SW480 (cell line): ENCODE results near the gene INO80E.

ENCODE experiments used
- DNase-seq: peaks from one replicate; pipeline ENCODE4 v3.0.0-alpha.2; 2016; ENCODE audit warnings: low spot score

The INO80E gene

DNA sequence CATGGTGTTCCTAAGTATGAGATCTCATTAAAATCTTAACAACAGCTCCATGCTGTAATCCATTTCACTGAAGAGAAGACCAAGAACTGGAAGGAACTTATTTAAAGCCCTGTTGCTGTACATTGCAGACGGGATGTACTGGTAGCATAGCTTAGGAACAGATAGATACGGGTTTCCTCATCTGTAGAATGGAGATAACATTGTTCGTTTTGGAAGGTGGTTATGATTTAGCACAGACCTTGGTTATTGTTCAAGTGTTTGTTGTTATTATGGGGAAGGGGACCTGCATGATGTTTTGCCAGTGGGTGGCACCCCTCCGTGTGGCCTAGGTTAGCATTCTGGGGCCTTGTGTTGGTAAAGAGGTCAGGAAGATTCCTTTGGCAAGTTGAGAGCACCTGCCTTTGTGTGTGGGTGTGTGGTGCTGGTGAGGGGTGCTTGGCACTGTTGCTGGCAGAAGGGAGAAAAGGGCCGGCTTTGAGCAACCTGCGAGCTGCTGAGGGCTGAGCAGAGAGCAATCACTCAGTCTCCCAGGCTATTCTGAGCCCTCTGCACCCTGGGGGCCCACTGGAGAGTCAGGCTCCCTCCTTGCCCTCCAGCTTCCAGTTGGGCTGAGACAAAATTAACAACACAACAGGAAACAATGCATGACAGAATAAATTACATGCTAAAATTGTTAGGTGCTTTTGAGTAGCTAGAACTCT lies 20.1 kb upstream of the INO80E start:
- no peak for DNase-seq

DNA sequence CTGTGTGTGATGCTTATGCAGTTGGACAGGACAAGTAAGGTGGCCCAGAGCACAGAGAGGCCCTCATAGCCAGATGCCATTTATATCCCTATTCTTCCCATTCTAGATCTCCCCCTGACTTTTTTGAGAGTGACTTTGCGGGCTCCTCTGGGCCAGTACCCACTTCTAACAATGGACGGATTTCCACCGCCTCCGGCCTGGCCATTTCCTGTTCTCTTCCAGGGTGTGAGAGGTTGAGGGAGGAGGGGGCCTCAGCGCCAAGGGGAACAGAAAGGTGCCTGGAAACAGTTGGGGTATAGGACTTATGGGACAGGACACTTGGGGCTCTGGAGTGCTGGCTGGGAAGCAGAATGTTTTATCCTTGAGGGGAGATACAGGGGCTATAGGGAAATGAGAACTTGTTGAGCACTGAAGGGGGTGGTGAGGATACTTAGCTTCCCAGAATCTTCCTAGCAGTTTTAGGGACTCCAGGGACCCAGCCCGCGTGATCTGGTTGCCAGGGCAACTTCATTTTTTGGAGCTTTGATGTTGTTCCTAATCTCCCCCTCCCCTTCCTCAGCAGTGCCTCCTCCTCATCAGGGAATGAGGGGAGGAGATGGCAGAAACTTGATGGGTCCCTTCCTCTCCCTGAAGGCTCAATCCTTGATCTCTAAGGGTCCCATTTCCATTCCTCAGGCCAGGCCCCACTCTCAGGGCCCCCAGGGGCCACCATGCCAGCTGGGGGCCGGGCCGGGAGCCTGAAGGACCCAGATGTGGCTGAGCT lies 18.8 kb upstream of the INO80E start:
- DNase-seq: no peak

DNA sequence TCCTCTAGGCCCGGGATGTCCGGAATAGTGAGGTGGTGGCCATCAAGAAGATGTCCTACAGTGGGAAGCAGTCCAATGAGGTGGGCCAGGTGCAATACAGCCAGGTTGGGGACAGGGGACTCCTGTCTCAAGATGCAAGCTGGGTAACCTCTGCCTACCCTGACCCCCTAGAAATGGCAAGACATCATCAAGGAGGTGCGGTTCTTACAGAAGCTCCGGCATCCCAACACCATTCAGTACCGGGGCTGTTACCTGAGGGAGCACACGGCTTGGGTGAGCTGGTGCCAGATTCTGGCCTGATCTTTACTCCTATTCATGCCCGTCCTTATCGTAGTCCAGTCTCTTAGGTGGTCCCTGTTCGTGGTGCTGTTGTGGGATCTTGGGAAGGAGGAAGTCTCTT lies 18.0 kb upstream of the INO80E start:
- DNase-seq: no peak

DNA sequence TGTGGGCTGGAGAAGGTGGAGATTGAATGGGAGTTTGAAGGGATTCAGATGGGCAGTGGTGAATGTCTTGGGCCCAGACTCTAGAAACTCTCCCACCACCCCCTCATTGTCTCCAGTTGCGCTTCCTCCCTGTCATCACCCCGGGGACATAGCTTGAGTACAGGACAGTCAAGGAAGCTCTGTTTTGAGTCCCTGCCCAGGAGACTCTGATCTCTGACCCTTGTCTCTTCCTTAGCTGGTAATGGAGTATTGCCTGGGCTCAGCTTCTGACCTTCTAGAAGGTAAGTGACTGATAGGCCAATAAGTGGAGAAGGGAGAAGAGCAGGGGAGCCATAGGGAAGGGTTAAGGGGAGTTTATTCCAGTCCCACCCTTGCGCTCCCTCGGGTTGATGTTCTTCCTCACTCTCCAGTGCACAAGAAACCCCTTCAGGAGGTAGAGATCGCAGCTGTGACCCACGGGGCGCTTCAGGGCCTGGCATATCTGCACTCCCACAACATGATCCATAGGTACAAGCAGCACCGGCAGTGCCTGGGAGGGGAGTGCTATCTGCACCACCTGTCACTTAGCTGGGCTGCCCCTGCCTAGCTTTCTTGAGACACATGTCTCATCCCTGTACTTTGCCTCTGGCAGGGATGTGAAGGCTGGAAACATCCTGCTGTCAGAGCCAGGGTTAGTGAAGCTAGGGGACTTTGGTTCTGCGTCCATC lies 17.3 kb upstream of the INO80E start:
- DNase-seq: no peak

DNA sequence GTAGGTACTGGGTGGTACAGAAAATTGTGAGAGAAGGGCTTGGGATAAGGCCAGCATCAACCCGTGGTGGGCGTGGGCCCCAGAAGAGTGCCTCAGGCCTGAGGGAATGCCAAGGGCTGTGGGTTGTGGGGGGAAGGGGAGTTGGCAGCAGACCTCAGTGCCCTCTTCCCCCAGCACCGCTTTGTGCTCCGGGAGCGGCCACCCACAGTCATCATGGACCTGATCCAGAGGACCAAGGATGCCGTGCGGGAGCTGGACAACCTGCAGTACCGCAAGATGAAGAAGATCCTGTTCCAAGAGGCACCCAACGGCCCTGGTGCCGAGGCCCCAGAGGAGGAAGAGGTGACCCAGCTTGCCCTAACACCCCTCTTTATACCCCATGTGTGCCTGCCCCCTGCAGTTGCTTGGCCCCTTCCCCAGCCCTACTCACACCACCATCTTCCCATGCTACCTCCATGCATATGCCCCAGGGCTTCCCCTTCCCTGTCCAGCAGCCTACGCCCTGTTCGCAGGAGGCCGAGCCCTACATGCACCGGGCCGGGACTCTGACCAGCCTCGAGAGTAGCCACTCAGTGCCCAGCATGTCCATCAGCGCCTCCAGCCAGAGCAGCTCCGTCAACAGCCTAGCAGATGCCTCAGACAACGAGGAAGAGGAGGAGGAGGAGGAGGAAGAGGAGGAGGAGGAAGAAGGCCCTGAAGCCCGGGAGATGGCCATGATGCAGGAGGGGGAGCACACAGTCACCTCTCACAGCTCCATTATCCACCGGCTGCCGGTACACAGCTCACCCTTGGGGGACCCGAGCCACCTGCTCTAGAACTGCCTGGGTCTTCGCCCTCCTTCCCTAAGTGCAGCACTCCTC lies 13.3 kb upstream of the INO80E start:
- DNase-seq: no peak

DNA sequence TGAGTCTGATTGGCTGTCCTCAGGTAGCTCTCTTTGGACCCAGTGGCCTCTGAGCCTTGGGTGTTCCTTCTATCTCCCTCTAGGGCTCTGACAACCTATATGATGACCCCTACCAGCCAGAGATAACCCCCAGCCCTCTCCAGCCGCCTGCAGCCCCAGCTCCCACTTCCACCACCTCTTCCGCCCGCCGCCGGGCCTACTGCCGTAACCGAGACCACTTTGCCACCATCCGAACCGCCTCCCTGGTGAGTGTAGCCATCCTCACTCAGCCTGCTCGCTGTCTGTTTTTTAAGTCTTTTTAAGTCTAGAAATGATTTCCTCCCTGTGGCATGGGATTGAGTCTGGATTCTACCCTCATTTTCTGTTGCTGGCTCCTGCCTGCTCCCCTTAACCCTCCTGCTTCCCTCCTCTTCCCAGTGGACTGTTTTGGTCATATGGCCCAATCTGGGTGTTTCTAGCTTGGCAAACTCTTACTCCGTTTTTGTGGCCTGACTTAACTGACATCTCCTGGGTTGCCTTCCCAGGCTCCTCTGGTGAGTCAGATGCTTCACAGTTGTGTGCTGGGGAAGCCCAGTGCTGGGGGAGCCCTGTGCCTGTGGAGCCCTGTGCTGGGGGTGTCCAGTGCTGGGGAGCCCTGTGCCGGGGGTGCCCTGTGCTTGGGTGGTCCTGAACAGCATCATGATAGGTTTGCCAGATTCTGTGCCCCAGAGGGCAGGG lies 12.5 kb upstream of the INO80E start:
- DNase-seq: no peak

DNA sequence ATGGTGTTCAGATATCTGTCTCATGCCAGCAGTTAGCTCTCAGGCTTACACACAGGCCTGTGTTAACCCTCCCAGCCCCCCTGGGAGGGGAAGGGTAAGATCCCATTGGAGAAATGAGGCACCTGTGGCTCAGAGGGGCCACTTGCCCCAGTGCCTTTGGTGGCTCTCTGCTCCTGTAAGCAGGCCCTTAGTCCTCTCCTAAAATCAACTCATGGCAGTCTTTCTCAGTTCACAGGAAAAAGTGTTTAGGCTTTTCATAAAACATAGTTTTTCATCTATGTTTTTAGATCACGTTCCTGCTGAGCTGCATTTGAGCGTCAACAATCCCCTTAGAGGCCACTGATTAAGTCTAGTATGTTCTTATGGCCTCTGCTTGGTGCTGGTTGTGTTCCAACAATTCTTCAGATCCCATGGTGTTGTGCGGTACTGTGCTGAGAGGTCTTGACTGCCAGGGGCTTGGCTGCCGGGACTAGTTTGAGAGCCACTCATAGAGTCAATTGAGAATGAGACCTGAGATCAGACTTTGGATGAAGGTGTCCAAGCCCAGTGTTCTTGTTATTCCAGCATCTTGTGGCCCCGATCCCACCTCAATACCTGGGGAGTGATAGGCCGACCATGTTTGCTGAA lies 11.8 kb upstream of the INO80E start:
- DNase-seq: no peak

DNA sequence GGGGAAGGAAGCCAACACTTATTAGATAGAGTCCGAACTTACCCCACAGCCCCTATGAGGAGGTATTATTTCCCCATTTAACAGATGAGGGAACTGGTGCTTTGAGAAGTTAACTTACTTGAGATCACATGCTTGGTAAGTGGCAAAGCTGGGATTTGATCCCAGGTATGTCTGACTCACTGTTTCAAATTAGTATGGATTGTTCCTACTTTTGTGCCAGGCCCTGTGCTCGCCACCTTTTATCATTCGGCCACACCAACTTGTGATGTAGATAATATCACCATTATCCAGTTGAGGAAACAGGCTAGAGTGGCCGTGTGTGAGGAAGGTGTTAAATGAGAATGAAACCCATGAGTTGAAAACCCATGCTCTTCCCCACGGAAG lies 11.3 kb upstream of the INO80E start:
- no peak for DNase-seq

DNA sequence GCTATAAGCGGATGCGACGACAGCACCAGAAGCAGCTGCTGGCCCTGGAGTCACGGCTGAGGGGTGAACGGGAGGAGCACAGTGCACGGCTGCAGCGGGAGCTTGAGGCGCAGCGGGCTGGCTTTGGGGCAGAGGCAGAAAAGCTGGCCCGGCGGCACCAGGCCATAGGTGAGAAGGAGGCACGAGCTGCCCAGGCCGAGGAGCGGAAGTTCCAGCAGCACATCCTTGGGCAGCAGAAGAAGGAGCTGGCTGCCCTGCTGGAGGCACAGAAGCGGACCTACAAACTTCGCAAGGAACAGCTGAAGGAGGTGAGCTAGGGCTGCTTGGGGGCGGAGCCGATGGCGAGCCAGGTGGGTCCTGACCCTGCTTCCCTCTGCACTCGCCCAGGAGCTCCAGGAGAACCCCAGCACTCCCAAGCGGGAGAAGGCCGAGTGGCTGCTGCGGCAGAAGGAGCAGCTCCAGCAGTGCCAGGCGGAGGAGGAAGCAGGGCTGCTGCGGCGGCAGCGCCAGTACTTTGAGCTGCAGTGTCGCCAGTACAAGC lies 10.7 kb upstream of the INO80E start:
- DNase-seq: no peak

DNA sequence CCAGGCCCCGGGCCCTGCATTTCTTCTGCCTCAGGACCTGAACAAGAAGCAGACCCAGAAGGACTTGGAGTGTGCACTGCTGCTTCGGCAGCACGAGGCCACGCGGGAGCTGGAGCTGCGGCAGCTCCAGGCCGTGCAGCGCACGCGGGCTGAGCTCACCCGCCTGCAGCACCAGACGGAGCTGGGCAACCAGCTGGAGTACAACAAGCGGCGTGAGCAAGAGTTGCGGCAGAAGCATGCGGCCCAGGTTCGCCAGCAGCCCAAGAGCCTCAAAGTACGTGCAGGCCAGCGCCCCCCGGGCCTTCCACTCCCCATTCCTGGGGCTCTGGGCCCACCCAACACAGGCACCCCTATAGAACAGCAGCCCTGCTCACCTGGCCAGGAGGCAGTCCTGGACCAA lies 9.8 kb upstream of the INO80E start:
- no peak for DNase-seq

DNA sequence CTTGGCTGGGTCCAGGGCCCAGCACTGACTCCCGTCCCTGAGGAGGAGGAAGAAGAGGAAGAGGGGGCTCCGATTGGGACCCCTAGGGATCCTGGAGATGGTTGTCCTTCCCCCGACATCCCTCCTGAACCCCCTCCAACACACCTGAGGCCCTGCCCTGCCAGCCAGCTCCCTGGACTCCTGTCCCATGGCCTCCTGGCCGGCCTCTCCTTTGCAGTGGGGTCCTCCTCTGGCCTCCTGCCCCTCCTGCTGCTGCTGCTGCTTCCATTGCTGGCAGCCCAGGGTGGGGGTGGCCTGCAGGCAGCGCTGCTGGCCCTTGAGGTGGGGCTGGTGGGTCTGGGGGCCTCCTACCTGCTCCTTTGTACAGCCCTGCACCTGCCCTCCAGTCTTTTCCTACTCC lies 9.1 kb upstream of the INO80E start:
- DNase-seq: no peak

DNA sequence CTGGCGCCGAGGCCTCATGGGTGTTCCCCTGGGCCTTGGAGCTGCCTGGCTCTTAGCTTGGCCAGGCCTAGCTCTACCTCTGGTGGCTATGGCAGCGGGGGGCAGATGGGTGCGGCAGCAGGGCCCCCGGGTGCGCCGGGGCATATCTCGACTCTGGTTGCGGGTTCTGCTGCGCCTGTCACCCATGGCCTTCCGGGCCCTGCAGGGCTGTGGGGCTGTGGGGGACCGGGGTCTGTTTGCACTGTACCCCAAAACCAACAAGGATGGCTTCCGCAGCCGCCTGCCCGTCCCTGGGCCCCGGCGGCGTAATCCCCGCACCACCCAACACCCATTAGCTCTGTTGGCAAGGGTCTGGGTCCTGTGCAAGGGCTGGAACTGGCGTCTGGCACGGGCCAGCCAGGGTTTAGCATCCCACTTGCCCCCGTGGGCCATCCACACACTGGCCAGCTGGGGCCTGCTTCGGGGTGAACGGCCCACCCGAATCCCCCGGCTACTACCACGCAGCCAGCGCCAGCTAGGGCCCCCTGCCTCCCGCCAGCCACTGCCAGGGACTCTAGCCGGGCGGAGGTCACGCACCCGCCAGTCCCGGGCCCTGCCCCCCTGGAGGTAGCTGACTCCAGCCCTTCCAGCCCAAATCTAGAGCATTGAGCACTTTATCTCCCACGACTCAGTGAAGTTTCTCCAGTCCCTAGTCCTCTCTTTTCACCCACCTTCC lies 8.5 kb upstream of the INO80E start:
- no peak for DNase-seq

DNA sequence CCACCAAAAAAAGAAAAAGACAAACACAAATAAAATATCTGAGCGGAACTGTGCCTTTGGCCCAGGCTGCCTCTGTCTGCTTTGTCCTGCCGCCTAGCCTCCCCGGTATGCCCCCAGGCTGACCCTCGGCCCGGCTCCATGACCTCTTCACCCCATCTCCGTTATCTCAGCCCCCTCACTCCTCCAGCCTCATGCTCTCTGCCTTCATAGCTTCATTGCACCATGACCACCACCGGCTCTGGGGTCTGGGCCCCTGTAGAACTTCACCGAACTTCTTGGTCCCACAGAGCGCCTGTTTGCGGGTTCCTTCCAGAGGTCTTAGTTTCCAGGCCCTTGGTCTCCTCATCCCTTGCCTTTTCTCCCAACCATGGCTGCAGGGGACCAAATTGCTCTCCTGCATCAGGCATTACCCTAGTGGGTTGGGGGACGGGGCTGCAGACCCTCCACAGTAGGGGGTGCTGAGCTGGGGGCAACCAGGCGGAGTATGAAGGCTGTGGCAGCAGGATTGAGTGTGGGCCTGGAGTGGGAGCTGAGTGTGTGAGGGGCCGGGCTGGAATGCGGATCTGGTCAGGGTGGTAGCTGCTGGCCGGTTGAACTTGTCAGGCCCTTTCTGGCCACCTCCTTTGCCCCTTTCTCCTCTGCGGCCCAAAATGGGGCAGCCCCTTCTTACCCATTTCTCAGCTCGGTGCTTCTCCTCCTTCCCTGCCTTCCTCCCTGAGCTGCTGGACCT lies 7.5 kb upstream of the INO80E start:
- no peak for DNase-seq

DNA sequence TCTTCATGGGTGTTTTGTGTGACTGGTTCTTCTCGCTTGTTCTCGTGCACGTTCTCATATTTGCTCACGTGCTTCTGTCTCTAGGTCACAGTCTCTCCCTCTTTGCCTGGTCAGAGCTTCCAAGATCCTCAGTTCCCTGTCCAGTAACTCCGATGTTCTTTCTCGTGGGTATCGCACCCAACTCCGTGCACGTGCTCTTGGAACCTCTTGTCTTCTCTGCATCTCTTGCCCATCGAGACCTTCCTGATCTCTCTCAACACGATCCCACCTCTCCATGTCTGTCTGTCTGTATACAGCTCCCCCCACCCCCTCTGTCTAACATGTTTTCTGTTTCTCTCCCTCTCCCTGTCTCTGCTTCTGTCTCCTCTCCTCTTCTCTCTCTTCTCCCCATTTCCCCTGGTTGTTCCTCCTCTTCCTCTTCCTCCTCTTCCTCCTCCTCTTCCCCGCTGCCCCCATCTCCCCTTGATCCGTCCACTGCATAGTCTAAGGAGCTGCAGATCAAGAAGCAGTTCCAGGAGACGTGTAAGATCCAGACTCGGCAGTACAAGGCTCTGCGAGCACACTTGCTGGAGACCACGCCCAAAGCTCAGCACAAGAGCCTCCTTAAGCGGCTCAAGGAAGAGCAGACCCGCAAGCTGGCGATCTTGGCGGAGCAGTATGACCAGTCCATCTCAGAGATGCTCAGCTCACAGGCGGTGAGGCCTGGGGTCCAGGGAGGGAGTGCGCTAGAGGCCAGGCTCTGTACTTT lies 6.8 kb upstream of the INO80E start:
- no peak for DNase-seq

DNA sequence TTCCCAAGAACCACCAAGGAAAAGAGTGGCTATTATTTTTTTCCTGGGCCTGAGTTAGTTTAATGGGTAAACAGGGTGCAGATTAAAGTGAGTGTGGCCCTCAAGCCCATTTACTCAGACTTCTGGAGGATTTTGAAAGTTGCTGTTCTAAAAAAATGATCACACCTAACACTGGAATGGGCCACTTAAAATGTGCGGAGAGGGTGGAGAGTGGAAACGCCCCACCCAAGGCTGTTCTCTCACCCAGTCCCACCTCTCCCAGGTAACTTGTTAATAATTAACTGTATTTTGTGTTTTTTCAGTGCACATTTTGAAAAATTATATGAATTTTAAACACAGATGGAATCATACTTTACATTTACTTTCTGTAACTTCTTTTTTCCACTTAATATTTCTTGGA lies 6.0 kb upstream of the INO80E start:
- DNase-seq: no peak

DNA sequence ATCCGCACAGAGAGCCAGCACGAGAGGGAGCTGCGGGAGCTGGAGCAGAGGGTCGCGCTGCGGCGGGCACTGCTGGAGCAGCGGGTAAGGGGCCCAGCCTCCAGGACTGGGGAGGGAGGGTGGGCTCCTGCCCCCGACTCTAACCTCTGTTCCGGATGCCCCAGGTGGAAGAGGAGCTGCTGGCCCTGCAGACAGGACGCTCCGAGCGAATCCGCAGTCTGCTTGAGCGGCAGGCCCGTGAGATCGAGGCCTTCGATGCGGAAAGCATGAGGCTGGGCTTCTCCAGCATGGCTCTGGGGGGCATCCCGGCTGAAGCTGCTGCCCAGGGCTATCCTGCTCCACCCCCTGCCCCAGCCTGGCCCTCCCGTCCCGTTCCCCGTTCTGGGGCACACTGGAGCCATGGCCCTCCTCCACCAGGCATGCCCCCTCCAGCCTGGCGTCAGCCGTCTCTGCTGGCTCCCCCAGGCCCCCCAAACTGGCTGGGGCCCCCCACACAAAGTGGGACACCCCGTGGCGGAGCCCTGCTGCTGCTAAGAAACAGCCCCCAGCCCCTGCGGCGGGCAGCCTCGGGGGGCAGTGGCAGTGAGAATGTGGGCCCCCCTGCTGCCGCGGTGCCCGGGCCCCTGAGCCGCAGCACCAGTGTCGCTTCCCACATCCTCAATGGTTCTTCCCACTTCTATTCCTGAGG lies 5.0 kb upstream of the INO80E start:
- DNase-seq: no peak

DNA sequence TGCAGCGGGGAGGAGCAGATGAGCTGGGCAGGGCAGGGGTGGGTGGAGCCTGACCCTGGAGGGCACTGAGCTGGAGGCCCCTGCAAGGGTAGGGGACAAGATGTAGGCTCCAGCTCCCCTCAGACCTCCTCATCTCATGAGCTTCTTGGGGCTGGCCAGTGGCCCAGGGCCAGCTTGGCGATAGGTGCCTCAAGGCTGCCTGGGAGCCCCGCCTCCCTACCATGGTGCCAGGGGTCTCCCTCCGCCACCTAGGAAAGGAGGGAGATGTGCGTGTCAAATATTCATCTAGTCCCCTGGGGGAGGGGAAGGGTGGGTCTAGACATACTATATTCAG lies 4.5 kb upstream of the INO80E start:
- no peak for DNase-seq

DNA sequence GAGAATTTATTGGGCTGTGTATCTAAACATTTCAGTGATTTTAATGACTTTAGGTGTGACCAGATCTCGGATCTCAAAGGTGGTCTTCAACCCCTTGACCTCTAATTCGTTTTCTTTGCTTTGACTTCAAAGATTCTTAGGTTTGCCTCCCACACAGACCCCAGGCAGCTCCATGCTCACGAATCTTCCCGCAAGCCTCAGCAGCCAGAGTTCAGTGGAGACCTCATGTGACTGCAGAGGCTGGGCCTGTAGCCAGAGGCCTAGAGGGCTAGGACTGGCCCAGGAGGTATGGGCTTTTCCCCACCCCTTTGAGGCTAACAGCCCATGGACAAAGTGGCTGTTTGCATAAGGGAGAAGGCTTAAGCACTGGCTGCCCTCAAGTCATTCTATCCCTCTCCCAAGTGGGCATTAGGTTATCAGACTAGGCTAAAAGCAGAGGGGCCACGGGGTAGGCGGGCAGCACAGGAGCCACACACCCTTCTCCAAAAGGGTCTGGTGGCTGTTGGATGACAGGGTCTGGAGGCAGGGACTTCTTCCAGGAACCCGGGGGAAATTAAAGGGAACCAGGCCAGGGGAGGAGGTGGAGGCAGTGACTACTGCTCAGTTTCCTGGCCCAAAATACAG lies 3.6 kb upstream of the INO80E start:
- no peak for DNase-seq
